HepG2 (cell line): ENCODE data around the gene C11orf68. TPM values are rescaled to one million over a fixed set of nuclear protein-coding genes. Genes with fewer than 3 reads are reported as not detected.

Experiments
- AKNA ChIP-seq: sonication (generic); formaldehyde crosslinking; IDR thresholded peaks from 2 replicates; pipeline ENCODE4 v1.4.0; 2020; ENCODE audit warnings: missing genetic modification reagents, borderline replicate concordance
- GATAD1 ChIP-seq: IDR thresholded peaks from 2 replicates; pipeline ENCODE4 v1.6.1; 2016; ENCODE audit warnings: missing genetic modification reagents, missing compliant biosample characterization
- KLF12 ChIP-seq: sonication (generic); formaldehyde crosslinking; IDR thresholded peaks from 2 replicates; pipeline ENCODE4 v1.4.0; 2020; ENCODE audit warnings: missing genetic modification reagents, borderline replicate concordance
- MEF2D ChIP-seq: sonication (generic); formaldehyde crosslinking; IDR thresholded peaks from 2 replicates; pipeline ENCODE4 v1.5.1; 2020; ENCODE audit warnings: mild to moderate bottlenecking, missing genetic modification reagents
- MXD4 ChIP-seq: IDR thresholded peaks from 2 replicates; pipeline ENCODE4 v1.6.1; 2016; ENCODE audit warnings: mild to moderate bottlenecking, missing biosample characterization, missing genetic modification reagents
- NR2F2 ChIP-seq: IDR thresholded peaks from 2 replicates; pipeline ENCODE4 v1.6.1; 2012; ENCODE audit warnings: low read depth, inconsistent platforms, borderline replicate concordance
- SAP130 ChIP-seq: IDR thresholded peaks from 2 replicates; pipeline ENCODE4 v1.6.1; 2016; ENCODE audit warnings: low read depth
- SMAD1 ChIP-seq: sonication (generic); formaldehyde crosslinking; IDR thresholded peaks from 2 replicates; pipeline ENCODE4 v1.4.0; 2020; ENCODE audit warnings: missing genetic modification reagents, low read depth, mild to moderate bottlenecking, borderline replicate concordance
- SMAD9 ChIP-seq: sonication (generic); formaldehyde crosslinking; IDR thresholded peaks from 2 replicates; pipeline ENCODE4 v1.5.1; 2020; ENCODE audit warnings: mild to moderate bottlenecking, missing genetic modification reagents
- SRF ChIP-seq: IDR thresholded peaks from 2 replicates; pipeline ENCODE4 v1.6.1; 2011; ENCODE audit warnings: mild to moderate bottlenecking, low read depth, low read length, moderate library complexity
- TFE3 ChIP-seq: IDR thresholded peaks from 2 replicates; pipeline ENCODE4 v1.6.1; 2016
- TRIM22 ChIP-seq: fragments of 450-650 bp; IDR thresholded peaks from 2 replicates; pipeline ENCODE4 v1.6.1; 2017
- ZBTB2 ChIP-seq: sonication (generic); formaldehyde crosslinking; IDR thresholded peaks from 2 replicates; pipeline ENCODE4 v1.8.0; 2022; ENCODE audit warnings: low read depth, missing genetic modification reagents
- ZFX ChIP-seq: sonication (generic); formaldehyde crosslinking; IDR thresholded peaks from 2 replicates; pipeline ENCODE4 v1.4.0; 2020; ENCODE audit warnings: mild to moderate bottlenecking, low read depth, missing genetic modification reagents, moderate library complexity
- ZKSCAN1 ChIP-seq: fragments of 150-350 bp; IDR thresholded peaks from 2 replicates; pipeline ENCODE4 v1.6.1; 2014; ENCODE audit warnings: low read length
- ZNF605 ChIP-seq: sonication (generic); formaldehyde crosslinking; IDR thresholded peaks from 2 replicates; pipeline ENCODE4 v1.8.0; 2022; ENCODE audit warnings: mild to moderate bottlenecking, missing genetic modification reagents
- ZNF710 ChIP-seq: sonication (generic); formaldehyde crosslinking; IDR thresholded peaks from 2 replicates; pipeline ENCODE4 v1.5.0; 2020; ENCODE audit warnings: mild to moderate bottlenecking, missing genetic modification reagents, borderline replicate concordance
- ZNF883 ChIP-seq: sonication (generic); formaldehyde crosslinking; IDR thresholded peaks from 2 replicates; pipeline ENCODE4 v1.5.1; 2020; ENCODE audit warnings: mild to moderate bottlenecking, missing genetic modification reagents; ENCODE audit errors: not compliant biosample characterization
- polyA plus RNA-seq, 8 experiments: library from polyadenylated mRNA; depleted of rRNA in 3 of 8; stranded (reverse) in 7 of 8; unstranded in 1 of 8; fragments of >200 nt; fragmentation: Illumina TruSeq in 4 of 8; extraction: Trizol in 4 of 8; gene quantifications; 2 replicates each; pipeline versions ENCODE4 v1.2.1 to v1.2.3, GENCODE V29; 2011 to 2016; ENCODE audit warnings: low read depth in 4 of 8, missing spikeins in 1 of 8, mixed read lengths in 1 of 8; ENCODE audit not compliant: insufficient read depth in 1 of 8
- total RNA-seq, 5 experiments: library from RNA; depleted of rRNA; stranded (reverse); fragments of >200 nt; fragmentation: Illumina TruSeq; extraction: Trizol; gene quantifications; 2 replicates each; pipeline ENCODE4 v1.2.3, GENCODE V29; 2016; ENCODE audit warnings: low read depth in 1 of 5

The C11orf68 gene
- total and polyA plus RNA-seq, 2 of the 13 experiments (the other 11 are each of a cell fraction or from before 2014, with no cell fraction given): 8.4 to 28.3 TPM

GRCh38 chr11:65911682-65912568, 6.9 kb downstream of the C11orf68 start (continued):
- no peak for TF ChIP-seq GATAD1 (CRISPR knock-in tag)
- no peak for TF ChIP-seq NR2F2
- no peak for TF ChIP-seq MXD4 (CRISPR knock-in tag)
- no peak for TF ChIP-seq SMAD1 (CRISPR knock-in tag)
- no peak for TF ChIP-seq ZFX
- no peak for TF ChIP-seq TRIM22
- no peak for TF ChIP-seq MEF2D
- no peak for TF ChIP-seq ZBTB2 (CRISPR knock-in tag)
- TF ChIP-seq SRF: no peak
- 0 out of 2 replicates have a peak, but pooled peaks have one; percentile 35 for TF ChIP-seq ZNF605 (CRISPR knock-in tag)
- TF ChIP-seq SAP130 (CRISPR knock-in tag): peak; percentile 60
- TF ChIP-seq AKNA: no peak
- TF ChIP-seq KLF12 (CRISPR knock-in tag): no peak
- TF ChIP-seq TFE3 (CRISPR knock-in tag): no peak
- no peak for TF ChIP-seq ZNF883 (CRISPR knock-in tag)
- no peak for TF ChIP-seq SMAD9
- TF ChIP-seq ZKSCAN1: 0 out of 2 replicates have a peak, but pooled peaks have one; percentile 14
- no peak for TF ChIP-seq ZNF710 (CRISPR knock-in tag)
